CD4-positive, alpha-beta T cell (primary cell): ENCODE data around the gene DNAAF1. TPM values are rescaled to one million over a fixed set of nuclear protein-coding genes. Genes with fewer than 3 reads are reported as not detected.

Source experiments
- ATAC-seq: fragments of 200-7000 bp; cut with Tn5 transposase; one replicate; pipeline ENCODE4 v1.10.0; 2022; ENCODE audit warnings: mild to moderate bottlenecking; ENCODE audit not compliant: poor library complexity
- CTCF ChIA-PET: fragments of 350-600 bp; sonication (Branson Sonifier 250); formaldehyde crosslinking; loops from one replicate; lab custom pipeline; 2021; ENCODE audit warnings: antibody characterized with exemption, inconsistent platforms; lab: Charles Lee
- POLR2A ChIA-PET: fragments of 350-600 bp; sonication (Branson Sonifier 250); formaldehyde crosslinking; loops from one replicate; lab custom pipeline; 2021; ENCODE audit warnings: antibody characterized with exemption, inconsistent platforms; lab: Charles Lee
- DNase-seq, 14 experiments: peaks; one replicate each; pipeline ENCODE4 v3.0.0-alpha.2; 2013 to 2020; ENCODE audit warnings: mixed read lengths in 2 of 14
- H3K27ac ChIP-seq, 2 donors: one replicate each; pipeline versions ENCODE4 v1.5.1 to v1.7.0; 2013; ENCODE audit warnings: low read length in 2 of 2, low read depth in 1 of 2, mild to moderate bottlenecking in 1 of 2
- H3K27me3 ChIP-seq, 2 experiments: 1 replicate in 1 of 2; 2 replicates in 1 of 2; pipeline versions ENCODE4 v1.6.1 to v1.7.0; 2013; ENCODE audit warnings: low read length in 2 of 2, control low read depth in 1 of 2, mild to moderate bottlenecking in 1 of 2, moderate library complexity in 1 of 2; ENCODE audit not compliant: insufficient read depth in 2 of 2, control insufficient read depth in 1 of 2
- H3K36me3 ChIP-seq: one replicate; pipeline ENCODE4 v1.6.1; 2013; ENCODE audit warnings: low read length, control low read depth; ENCODE audit not compliant: insufficient read depth
- H3K4me1 ChIP-seq: one replicate; pipeline ENCODE4 v1.6.1; 2013; ENCODE audit warnings: low read length, control low read depth; ENCODE audit not compliant: insufficient read depth
- H3K4me3 ChIP-seq: one replicate; pipeline ENCODE4 v1.5.1; 2013; ENCODE audit warnings: mild to moderate bottlenecking, low read length, moderate library complexity
- H3K9me3 ChIP-seq, 2 experiments: 1 replicate in 1 of 2; 2 replicates in 1 of 2; pipeline versions ENCODE4 v1.6.1 to v1.7.0; 2013; ENCODE audit warnings: low read length in 2 of 2, mild to moderate bottlenecking in 2 of 2, control low read depth in 1 of 2, moderate library complexity in 1 of 2; ENCODE audit not compliant: control insufficient read depth in 1 of 2, insufficient read depth in 1 of 2
- H3K27ac Mint-ChIP-seq: one replicate; pipeline ENCODE4 v1.8.0; 2020; ENCODE audit warnings: mixed read lengths
- H3K27me3 Mint-ChIP-seq: one replicate; pipeline ENCODE4 v1.8.0; 2021; ENCODE audit warnings: mixed read lengths
- H3K36me3 Mint-ChIP-seq: one replicate; pipeline ENCODE4 v1.8.0; 2021; ENCODE audit warnings: low read depth, mixed read lengths
- H3K4me1 Mint-ChIP-seq: one replicate; pipeline ENCODE4 v1.8.0; 2021; ENCODE audit warnings: low read depth, mixed read lengths
- H3K4me3 Mint-ChIP-seq: one replicate; pipeline ENCODE4 v1.8.0; 2020; ENCODE audit warnings: mild to moderate bottlenecking, mixed read lengths
- H3K9me3 Mint-ChIP-seq: one replicate; pipeline ENCODE4 v1.8.0; 2020; ENCODE audit warnings: mixed read lengths
- CTCF ChIP-seq: fragments of 200-600 bp; IDR thresholded peaks from one replicate; pipeline ENCODE4 v1.8.0; 2022; ENCODE audit warnings: antibody characterized with exemption, mild to moderate bottlenecking
- intact Hi-C, 2 experiments: fragments of 100-400 bp; cut with DNase I in 1 of 2; cut with micrococcal nuclease in 1 of 2; formaldehyde crosslinking; loops; one replicate each; pipeline versions ENCODE4 v1.15.1 to v1.9.0; 2023 to 2025; cut with DNase I, micrococcal nuclease
- total RNA-seq, 174 experiments: library from RNA in 2 of 174; stranded (reverse) in 2 of 174; gene quantifications; one replicate each; pipeline ENCODE4 v1.2.3 and lab custom pipeline; 2021 to 2026

DNAAF1 gene
- total RNA-seq, 2 experiments from 2014 or later, result not detected

DNA sequence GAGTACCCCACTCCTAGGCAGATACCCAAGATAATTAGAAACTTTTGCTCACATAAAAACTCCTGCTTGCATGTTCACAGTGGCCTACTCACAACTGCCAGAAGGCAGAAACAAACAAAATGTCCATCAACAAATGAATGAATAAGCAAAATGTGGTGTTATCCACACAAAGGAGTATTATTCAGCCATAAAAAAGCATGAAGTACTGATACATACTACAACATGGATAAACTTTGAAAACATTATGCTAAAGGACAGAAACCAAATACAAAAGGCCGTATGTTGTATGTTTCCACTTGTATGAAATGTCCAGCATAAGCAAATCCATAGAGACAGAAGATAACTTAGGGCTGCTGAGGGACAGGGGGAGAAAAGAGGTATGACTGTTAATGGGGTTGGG lies 2.0 kb upstream of the DNAAF1 start:
- ATAC-seq, result no peak
- H3K4me1 Mint-ChIP-seq, result peaks cover 28% of the 10 kb centered on the region
- no peaks in the 10 kb centered on the region for H3K36me3 ChIP-seq
- H3K27ac ChIP-seq, result no peak overlapping the region
- intact Hi-C loops, result no loop called here
- ChIA-PET CTCF (interaction anchor here (0.6 to 2.1 kb wide), 4 partner anchors 26 to 44 kb away, joined by 3 to 6 read pairs (median 4); partner anchors contain the start of genes MBTPS1 and TAF1C), POLR2A (interaction anchor here (3.6 kb wide), 1 partner anchor 26 kb away, joined by 38 read pairs; the partner anchor contains the start of gene MBTPS1)
- peaks cover 0 to 4% of the 10 kb centered on the region in 2 experiments for H3K27me3 ChIP-seq
- H3K27me3 Mint-ChIP-seq, result no peaks in the 10 kb centered on the region
- peaks cover 6% of the 10 kb centered on the region for H3K36me3 Mint-ChIP-seq
- H3K9me3 ChIP-seq, result no peaks in the 10 kb centered on the region
- no peak for TF ChIP-seq CTCF
- H3K4me3 Mint-ChIP-seq, result peak overlapping the region; percentile 81
- no peak for DNase-seq
- peaks cover 24% of the 10 kb centered on the region for H3K4me1 ChIP-seq
- no peak overlapping the region for H3K4me3 ChIP-seq
- H3K27ac Mint-ChIP-seq, result no peak overlapping the region
- H3K9me3 Mint-ChIP-seq, result no peaks in the 10 kb centered on the region

DNA sequence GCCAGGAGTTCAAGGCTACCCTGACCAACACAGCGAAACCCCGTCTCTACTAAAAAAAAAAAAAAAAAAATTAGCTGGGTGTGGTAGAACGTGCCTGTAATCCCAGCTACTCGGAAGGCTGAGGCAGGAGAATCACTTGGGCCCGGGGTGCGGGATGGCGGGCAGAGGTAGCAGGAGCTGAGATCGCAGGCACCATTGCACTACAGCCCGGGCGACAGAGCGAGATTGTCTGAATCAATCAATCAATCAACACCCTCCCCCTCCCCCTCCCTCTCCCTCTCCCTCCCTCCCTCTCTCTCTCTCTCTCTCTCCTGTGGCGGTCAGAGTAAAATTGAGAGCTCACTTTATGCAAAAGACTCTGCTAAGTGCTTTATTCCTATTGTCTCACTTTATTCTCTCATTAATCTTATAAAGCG lies 1.3 kb upstream of the DNAAF1 start:
- ATAC-seq, result no peak
- peak overlapping the region; percentile 79 for H3K4me3 ChIP-seq
- intact Hi-C loops, result loop anchor here (1.0 to 2.0 kb wide), 4 partner anchors 26 to 59 kb away; partner anchors contain the start of gene MBTPS1 (in 1 of the 2)
- ChIA-PET POLR2A (interaction anchor here (3.6 kb wide), 1 partner anchor 27 kb away, joined by 38 read pairs; the partner anchor contains the start of gene MBTPS1), CTCF (interaction anchor here (0.9 to 1.1 kb wide), 2 partner anchors 27 to 43 kb away, joined by 4 to 5 read pairs; partner anchors contain the start of genes MBTPS1 and TAF1C)
- H3K36me3 ChIP-seq, result no peaks in the 10 kb centered on the region
- Mint-ChIP-seq H3K9me3 (no peaks in the 10 kb centered on the region), H3K27me3 (no peaks in the 10 kb centered on the region), H3K4me1 (peaks cover 25% of the 10 kb centered on the region), H3K27ac (peak overlapping the region; percentile 85), H3K36me3 (peaks cover 6% of the 10 kb centered on the region), H3K4me3 (peak overlapping the region; percentile 93)
- peaks cover 23% of the 10 kb centered on the region for H3K4me1 ChIP-seq
- H3K27me3 ChIP-seq, result peaks cover 0 to 4% of the 10 kb centered on the region in 2 experiments
- DNase-seq, result peak in 2 of 14 experiments; percentile 14 to 34
- no peaks in the 10 kb centered on the region for H3K9me3 ChIP-seq
- H3K27ac ChIP-seq, result no peak overlapping the region
- no peak for TF ChIP-seq CTCF

- ChIA-PET CTCF (interaction anchor here (0.9 to 1.5 kb wide), 5 partner anchors 28 to 56 kb away, joined by 4 to 16 read pairs (median 5); partner anchors contain the start of genes MBTPS1 and TAF1C), POLR2A (interaction anchor here (0.6 to 3.6 kb wide), 3 partner anchors 28 to 52 kb away, joined by 3 to 38 read pairs (median 3); partner anchors contain the start of gene MBTPS1)
- H3K9me3 ChIP-seq, result no peaks in the 10 kb centered on the region
- peaks cover 20% of the 10 kb centered on the region for H3K4me1 ChIP-seq
- intact Hi-C loops, result loop anchor here (1.0 to 2.0 kb wide), 4 partner anchors 27 to 60 kb away; partner anchors contain the start of gene MBTPS1 (in 1 of the 2)
- Mint-ChIP-seq H3K9me3 (no peaks in the 10 kb centered on the region), H3K27me3 (no peaks in the 10 kb centered on the region), H3K27ac (peak overlapping the region; percentile 85), H3K4me3 (peak overlapping the region; percentile 93), H3K36me3 (peaks cover 6% of the 10 kb centered on the region), H3K4me1 (peaks cover 19% of the 10 kb centered on the region)
- peak in 13 of 14 experiments; percentile 8 to 66 (median 33) for DNase-seq
- no peaks in the 10 kb centered on the region for H3K36me3 ChIP-seq
- H3K27ac ChIP-seq, result peak overlapping the region in 1 of 2 donors; percentile 59
- TF ChIP-seq CTCF, result no peak
- peak; percentile 34 for ATAC-seq
- H3K4me3 ChIP-seq, result peak overlapping the region; percentile 79
- peaks cover 0 to 7% of the 10 kb centered on the region in 2 experiments for H3K27me3 ChIP-seq
Observed at GRCh38 chr16:84144209-84144858, 774 bp upstream of the DNAAF1 start.
